ENCODE data around the gene CDK5RAP2. TPM values are rescaled to one million over a fixed set of nuclear protein-coding genes. Genes with fewer than 3 reads are reported as not detected.
A peak's percentile ranks its signal among the peaks of the same experiment; 100 is the strongest.

The CDK5RAP2 gene
- total RNA-seq, 1 experiment from 2014 or later: 56.4 TPM

DNA sequence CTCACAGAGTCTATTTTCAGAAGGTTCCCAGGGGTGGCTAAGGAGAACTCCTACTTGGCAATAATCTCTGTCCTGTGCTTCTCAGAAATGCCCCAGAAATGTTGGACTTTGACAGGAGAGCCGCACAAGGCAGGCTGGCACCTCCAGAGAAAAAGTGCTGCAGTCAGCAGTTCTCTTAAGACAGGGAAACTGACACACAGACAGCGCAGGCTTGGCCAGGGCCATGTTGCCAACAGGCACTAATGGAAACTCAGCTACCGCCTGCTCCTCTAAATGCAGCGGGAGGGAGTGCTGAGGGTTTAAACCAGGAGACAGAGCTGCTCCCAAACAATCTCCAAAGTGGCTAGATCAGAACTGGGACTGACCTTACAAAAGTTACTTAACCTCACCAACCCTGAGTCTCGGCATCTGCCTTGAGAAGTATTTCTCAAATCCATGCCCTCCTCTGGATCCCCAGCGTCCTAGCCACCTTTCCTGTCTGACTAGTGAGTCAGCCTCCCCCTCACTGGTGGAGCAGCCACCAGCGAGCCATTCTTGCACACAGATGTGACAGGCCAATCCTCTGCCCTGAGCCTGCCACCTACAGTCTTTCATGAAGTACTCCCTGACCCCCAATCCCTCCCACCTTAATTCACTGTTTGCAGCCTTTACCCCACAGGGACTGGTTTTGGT lies 186.4 kb downstream of the CDK5RAP2 start:
- H3K9me3 Mint-ChIP-seq: no peaks in the 10 kb centered on the region
- WGBS (ENCODE audit: extremely low coverage, insufficient read length, low lambda C conversion rate): no CpG with 5 or more reads among the region's 7 CpGs
- no peak overlapping the region for H4K91ac ChIP-seq (ENCODE audit: insufficient read length, low read depth, low read length)
- no peak overlapping the region for H4K5ac ChIP-seq (ENCODE audit: insufficient read length, low read depth, low read length)
- no peak overlapping the region for H2AFZ ChIP-seq (ENCODE audit: low read length)
- no peak for DNase-seq
- peaks cover 2% of the 10 kb centered on the region for H4K20me1 ChIP-seq (ENCODE audit: control insufficient read depth, insufficient read depth, insufficient read length)
- no peak overlapping the region for H2AK5ac ChIP-seq (ENCODE audit: insufficient read length, low read length)
- H3K23ac ChIP-seq (ENCODE audit: insufficient read length, low read depth, low read length): no peak overlapping the region
- H2BK120ac ChIP-seq (ENCODE audit: low read depth, low read length, poor library complexity, severe bottlenecking): no peak overlapping the region
- H3K27me3 ChIP-seq (ENCODE audit: insufficient read depth, low read length): no peaks in the 10 kb centered on the region
- no peak overlapping the region for H2BK5ac ChIP-seq (ENCODE audit: insufficient read length, low read length)
- no peak overlapping the region for H3K9ac ChIP-seq (ENCODE audit: extremely low read depth, insufficient read length, low read length)
- H4K8ac ChIP-seq (replicated peaks; ENCODE audit: insufficient read length, low read depth, low read length): no peak overlapping the region
- no peak overlapping the region for H3K56ac ChIP-seq (ENCODE audit: insufficient read length, low read depth, low read length)
- no peak overlapping the region for H3K18ac ChIP-seq (ENCODE audit: insufficient read length, low read depth, low read length)
- no peaks in the 10 kb centered on the region for H3K79me2 ChIP-seq (ENCODE audit: insufficient read depth, low read length)
- peaks cover 35 to 81% (median 66%) of the 10 kb centered on the region in 3 experiments; a peak in 6 of 7 replicates for H3K36me3 Mint-ChIP-seq (ENCODE audit: insufficient read depth in 1 of 3, low read depth in 3 of 3)
- no peak overlapping the region for H3K4me2 ChIP-seq (ENCODE audit: insufficient read depth, insufficient read length, low read length)
- no peaks in the 10 kb centered on the region for H3K4me1 ChIP-seq (ENCODE audit: insufficient read depth, low read length)
- no peak overlapping the region for H2BK15ac ChIP-seq (ENCODE audit: low read depth, low read length)
- H3K14ac ChIP-seq (ENCODE audit: insufficient read depth, low read length): no peak overlapping the region
- no peak overlapping the region for H3K4me3 Mint-ChIP-seq
- H3K27me3 Mint-ChIP-seq (ENCODE audit: low read depth): no peaks in the 10 kb centered on the region
- H3K4me1 Mint-ChIP-seq: no peaks in the 10 kb centered on the region
- TF ChIP-seq, protein P1, sequence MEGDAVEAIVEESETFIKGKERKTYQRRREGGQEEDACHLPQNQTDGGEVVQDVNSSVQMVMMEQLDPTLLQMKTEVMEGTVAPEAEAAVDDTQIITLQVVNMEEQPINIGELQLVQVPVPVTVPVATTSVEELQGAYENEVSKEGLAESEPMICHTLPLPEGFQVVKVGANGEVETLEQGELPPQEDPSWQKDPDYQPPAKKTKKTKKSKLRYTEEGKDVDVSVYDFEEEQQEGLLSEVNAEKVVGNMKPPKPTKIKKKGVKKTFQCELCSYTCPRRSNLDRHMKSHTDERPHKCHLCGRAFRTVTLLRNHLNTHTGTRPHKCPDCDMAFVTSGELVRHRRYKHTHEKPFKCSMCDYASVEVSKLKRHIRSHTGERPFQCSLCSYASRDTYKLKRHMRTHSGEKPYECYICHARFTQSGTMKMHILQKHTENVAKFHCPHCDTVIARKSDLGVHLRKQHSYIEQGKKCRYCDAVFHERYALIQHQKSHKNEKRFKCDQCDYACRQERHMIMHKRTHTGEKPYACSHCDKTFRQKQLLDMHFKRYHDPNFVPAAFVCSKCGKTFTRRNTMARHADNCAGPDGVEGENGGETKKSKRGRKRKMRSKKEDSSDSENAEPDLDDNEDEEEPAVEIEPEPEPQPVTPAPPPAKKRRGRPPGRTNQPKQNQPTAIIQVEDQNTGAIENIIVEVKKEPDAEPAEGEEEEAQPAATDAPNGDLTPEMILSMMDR (conservative IDR thresholded peaks at IDR 0.05): no peak
- H3K27ac Mint-ChIP-seq: peak overlapping the region in 2 of 3 experiments; percentile 42 to 85; a peak in 5 of 7 replicates
- H2BK12ac ChIP-seq (ENCODE audit: insufficient read length, low read depth, low read length): no peak overlapping the region
- no peak overlapping the region for H3K27ac ChIP-seq (ENCODE audit: insufficient read length, low read depth, low read length)
- H3K23me2 ChIP-seq (ENCODE audit: insufficient read length, low read depth, low read length, poor library complexity, severe bottlenecking): no peaks in the 10 kb centered on the region
- H3K79me1 ChIP-seq (ENCODE audit: insufficient read depth, low read depth, low read length, poor library complexity, severe bottlenecking): no peaks in the 10 kb centered on the region
- no peak overlapping the region for H3K4ac ChIP-seq (ENCODE audit: low read depth, low read length)
- H3T11ph ChIP-seq (ENCODE audit: low read length): no peak overlapping the region
- no peaks in the 10 kb centered on the region for H3K9me3 ChIP-seq (ENCODE audit: control insufficient read depth, low read depth, low read length)
- no peak overlapping the region for H2BK20ac ChIP-seq (ENCODE audit: low read depth, low read length, poor library complexity, severe bottlenecking)

Data from H9 (cell line).